SK-N-SH (cell line): ENCODE data around the gene ABAT. TPM values are rescaled to one million over a fixed set of nuclear protein-coding genes. Genes with fewer than 3 reads are reported as not detected.

ENCODE experiments used
- CTCF ChIA-PET: fragments of 300-600, 350-600 bp; formaldehyde crosslinking; extraction: SDS; loops from one replicate; lab custom pipeline; 2021; lab: Yijun Ruan, JAX
- POLR2A ChIA-PET: fragments of 350-600 bp; sonication (Branson Sonifier 250); formaldehyde crosslinking; extraction: SDS; loops from one replicate; lab custom pipeline; 2020; ENCODE audit warnings: antibody characterized with exemption, inconsistent platforms; lab: Yijun Ruan, JAX
- DNase-seq: peaks from one replicate; pipeline ENCODE4 v3.0.0; 2012
- H2AFZ ChIP-seq: fragments of 200-600 bp; sonication (generic); 2 replicates; pipeline ENCODE4 v1.8.1; 2016; ENCODE audit warnings: antibody characterized with exemption, mild to moderate bottlenecking, low read depth
- H3F3A ChIP-seq: fragments of 200-600 bp; sonication (generic); replicated peaks from 2 replicates; pipeline ENCODE3; 2016; ENCODE audit warnings: antibody characterized with exemption, mild to moderate bottlenecking; ENCODE audit not compliant: insufficient read depth
- H3K27ac ChIP-seq, 2 experiments: fragments of 200-500 bp in 1 of 2; fragments of 200-600 bp in 1 of 2; sonication (Bioruptor generic) in 1 of 2; sonication (generic), shearing (Covaris generic) in 1 of 2; 2 replicates each; pipeline versions ENCODE4 v1.5.1 to v1.6.1; 2014 to 2016; ENCODE audit warnings: low read depth in 2 of 2, inconsistent platforms in 1 of 2, low read length in 1 of 2, mild to moderate bottlenecking in 1 of 2, mixed read lengths in 1 of 2
- H3K27me3 ChIP-seq: fragments of 200-600 bp; sonication (generic), shearing (Covaris generic); 2 replicates; pipeline ENCODE4 v1.6.1; 2016; ENCODE audit warnings: mixed run types; ENCODE audit not compliant: insufficient read depth
- H3K36me3 ChIP-seq, 2 experiments: fragments of 200-500 bp in 1 of 2; fragments of 200-600 bp in 1 of 2; sonication (Bioruptor generic) in 1 of 2; sonication (generic) in 1 of 2; replicated peaks in 1 of 2; 2 replicates each; pipeline versions ENCODE3 to v1.5.1; 2014 to 2016; ENCODE audit warnings: low read length in 1 of 2, mild to moderate bottlenecking in 1 of 2; ENCODE audit not compliant: insufficient read depth in 2 of 2, control insufficient read depth in 1 of 2
- H3K4me1 ChIP-seq, 2 experiments: fragments of 200-500 bp in 1 of 2; fragments of 200-600 bp in 1 of 2; sonication (Bioruptor generic) in 1 of 2; sonication (generic), shearing (Covaris generic) in 1 of 2; 2 replicates each; pipeline versions ENCODE4 v1.5.1 to v1.6.1; 2014 to 2016; ENCODE audit warnings: low read depth in 1 of 2, low read length in 1 of 2, mixed run types in 1 of 2; ENCODE audit not compliant: insufficient read depth in 2 of 2, control insufficient read depth in 1 of 2
- H3K4me2 ChIP-seq: fragments of 200-600 bp; sonication (generic), shearing (Covaris generic); 2 replicates; pipeline ENCODE4 v1.6.1; 2017; ENCODE audit warnings: mixed run types
- H3K4me3 ChIP-seq, 2 experiments: fragments of 200-500 bp in 1 of 2; fragments of 200-600 bp in 1 of 2; sonication (Bioruptor generic) in 1 of 2; sonication (generic), shearing (Covaris generic) in 1 of 2; 2 replicates each; pipeline versions ENCODE4 v1.5.1 to v1.8.1; 2014 to 2016; ENCODE audit warnings: low read depth in 2 of 2, inconsistent platforms in 1 of 2, low read length in 1 of 2, mild to moderate bottlenecking in 1 of 2, mixed read lengths in 1 of 2, moderate library complexity in 1 of 2
- H3K79me2 ChIP-seq: fragments of 200-600 bp; sonication (generic); 2 replicates; pipeline ENCODE4 v1.8.1; 2017; ENCODE audit warnings: mild to moderate bottlenecking; ENCODE audit not compliant: insufficient read depth
- H3K9ac ChIP-seq: fragments of 200-600 bp; sonication (generic); 2 replicates; pipeline ENCODE4 v1.6.1; 2017; ENCODE audit warnings: mixed run types
- H3K9me2 ChIP-seq: fragments of 200-600 bp; sonication (generic); 2 replicates; pipeline ENCODE4 v1.6.1; 2017; ENCODE audit warnings: mixed run types
- H3K9me3 ChIP-seq: fragments of 200-600 bp; sonication (generic); 2 replicates; pipeline ENCODE4 v1.6.1; 2017; ENCODE audit warnings: mixed run types, mild to moderate bottlenecking, moderate library complexity
- H4K20me1 ChIP-seq: fragments of 200-600 bp; sonication (generic); 2 replicates; pipeline ENCODE4 v1.6.1; 2017; ENCODE audit warnings: mild to moderate bottlenecking, mixed run types; ENCODE audit not compliant: insufficient read depth
- CHD2 ChIP-seq: fragments of 150-350 bp; IDR thresholded peaks from 2 replicates; pipeline ENCODE4 v1.6.1; 2018; ENCODE audit warnings: low read length; ENCODE audit not compliant: partially characterized antibody
- EP300 ChIP-seq, 2 experiments: IDR thresholded peaks; 2 replicates each; pipeline versions ENCODE4 v1.4.0 to v1.6.1; 2012; ENCODE audit warnings: borderline replicate concordance in 1 of 2, low read depth in 1 of 2, low read length in 1 of 2
- FOSL2 ChIP-seq: IDR thresholded peaks from 2 replicates; pipeline ENCODE4 v1.4.0; 2012; ENCODE audit warnings: low read depth, mild to moderate bottlenecking, moderate library complexity, borderline replicate concordance
- JUND ChIP-seq: IDR thresholded peaks from 2 replicates; pipeline ENCODE4 v1.4.0; 2012
- MEF2A ChIP-seq: IDR thresholded peaks from 2 replicates; pipeline ENCODE4 v1.4.0; 2012; ENCODE audit warnings: low read depth, borderline replicate concordance
- NFIC ChIP-seq: IDR thresholded peaks from 2 replicates; pipeline ENCODE4 v1.4.0; 2012; ENCODE audit warnings: borderline replicate concordance
- NRF1 ChIP-seq: IDR thresholded peaks from 2 replicates; pipeline ENCODE4 v1.6.1; 2012; ENCODE audit warnings: low read depth, mild to moderate bottlenecking, low read length
- RFX5 ChIP-seq: IDR thresholded peaks from 2 replicates; pipeline ENCODE4 v1.6.1; 2012; ENCODE audit warnings: mild to moderate bottlenecking, improper control_type of control experiment, low read length
- RXRA ChIP-seq: IDR thresholded peaks from 2 replicates; pipeline ENCODE4 v1.4.0; 2012; ENCODE audit warnings: low read depth, mild to moderate bottlenecking, borderline replicate concordance
- SMC3 ChIP-seq: IDR thresholded peaks from 2 replicates; pipeline ENCODE4 v1.6.1; 2012; ENCODE audit warnings: low read depth, low read length, improper control_type of control experiment
- TAF1 ChIP-seq: IDR thresholded peaks from 2 replicates; pipeline ENCODE4 v1.6.1; 2012; ENCODE audit warnings: low read depth, mild to moderate bottlenecking, low read length, moderate library complexity, borderline replicate concordance
- TCF12 ChIP-seq: IDR thresholded peaks from 2 replicates; pipeline ENCODE4 v1.4.0; 2012
- YY1 ChIP-seq: IDR thresholded peaks from 2 replicates; pipeline ENCODE4 v1.4.0; 2012; ENCODE audit warnings: low read depth, mild to moderate bottlenecking
- WGBS: methylation state at CpG from one replicate; pipeline ENCODE4 v1.1.6; 2017; ENCODE audit warnings: low lambda C conversion rate; 5-methylcytosine and 5-hydroxymethylcytosine counted together
- polyA plus RNA-seq, 3 experiments: library from polyadenylated mRNA; depleted of rRNA; stranded (reverse); fragments of >200 nt; gene quantifications; 2 replicates each; pipeline ENCODE4 v1.2.3, GENCODE V29; 2012
- TF ChIP-seq, protein P1 (sequence below): IDR thresholded peaks from 2 replicates; pipeline ENCODE4 v1.6.1; 2012; ENCODE audit warnings: mild to moderate bottlenecking, low read depth, low read length, moderate library complexity
- TF ChIP-seq, protein P2 (sequence below): fragments of 200-600 bp; sonication (generic); IDR thresholded peaks from 2 replicates; pipeline ENCODE4 v1.6.1; 2017; ENCODE audit warnings: antibody characterized with exemption, mild to moderate bottlenecking, moderate library complexity
- TF ChIP-seq, protein P3 (sequence below): IDR thresholded peaks from 2 replicates; pipeline ENCODE4 v1.4.0; 2012; ENCODE audit warnings: low read depth, borderline replicate concordance
- TF ChIP-seq, protein P4 (sequence below): IDR thresholded peaks from 2 replicates; pipeline ENCODE4; 2012
- TF ChIP-seq, protein P5 (sequence below): fragments of 150-350 bp; IDR thresholded peaks from 2 replicates; pipeline ENCODE4 v1.6.1; 2016; ENCODE audit warnings: mild to moderate bottlenecking, low read depth, low read length
- TF ChIP-seq, protein P6 (sequence below): fragments of 150-350 bp; IDR thresholded peaks from 2 replicates; pipeline ENCODE4 v1.6.1; 2017; ENCODE audit warnings: antibody characterized with exemption, low read length, low read depth, borderline replicate concordance

ABAT gene
- polyA plus RNA-seq, 1 of the 3 experiments (the other 2 are of a cell fraction), result 4.7 TPM

DNA sequence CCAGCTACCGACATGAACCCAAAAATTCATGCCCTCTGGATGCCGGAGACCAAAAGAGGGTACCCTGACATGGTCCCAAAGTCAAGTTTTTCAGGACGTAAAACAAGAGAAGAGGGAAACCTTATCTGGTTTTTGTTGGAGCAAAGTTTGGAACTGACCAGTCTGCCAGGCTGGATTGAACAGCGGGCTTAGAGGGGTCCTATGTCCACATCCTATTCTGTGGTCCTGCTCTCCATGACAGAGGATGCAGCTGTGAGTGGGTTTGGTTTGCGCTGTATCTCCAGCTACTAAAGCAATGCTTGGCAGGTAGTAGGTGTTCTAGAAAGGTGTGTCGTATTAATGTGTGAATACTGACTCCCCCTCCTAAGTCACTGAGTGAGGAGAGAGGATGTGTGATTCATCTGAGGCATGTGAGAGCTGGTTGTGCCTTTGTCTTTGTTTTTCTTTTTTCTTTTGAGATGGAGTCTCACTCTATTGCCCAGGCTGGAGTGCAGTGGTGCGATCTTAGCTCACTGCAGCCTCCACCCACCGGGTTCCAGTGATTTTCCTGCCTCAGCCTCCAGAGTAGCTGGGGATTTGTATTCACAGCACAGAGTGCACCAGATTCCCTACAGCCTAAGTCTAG is 154.2 kb downstream of the ABAT start (continued):
- TF ChIP-seq, protein P1, sequence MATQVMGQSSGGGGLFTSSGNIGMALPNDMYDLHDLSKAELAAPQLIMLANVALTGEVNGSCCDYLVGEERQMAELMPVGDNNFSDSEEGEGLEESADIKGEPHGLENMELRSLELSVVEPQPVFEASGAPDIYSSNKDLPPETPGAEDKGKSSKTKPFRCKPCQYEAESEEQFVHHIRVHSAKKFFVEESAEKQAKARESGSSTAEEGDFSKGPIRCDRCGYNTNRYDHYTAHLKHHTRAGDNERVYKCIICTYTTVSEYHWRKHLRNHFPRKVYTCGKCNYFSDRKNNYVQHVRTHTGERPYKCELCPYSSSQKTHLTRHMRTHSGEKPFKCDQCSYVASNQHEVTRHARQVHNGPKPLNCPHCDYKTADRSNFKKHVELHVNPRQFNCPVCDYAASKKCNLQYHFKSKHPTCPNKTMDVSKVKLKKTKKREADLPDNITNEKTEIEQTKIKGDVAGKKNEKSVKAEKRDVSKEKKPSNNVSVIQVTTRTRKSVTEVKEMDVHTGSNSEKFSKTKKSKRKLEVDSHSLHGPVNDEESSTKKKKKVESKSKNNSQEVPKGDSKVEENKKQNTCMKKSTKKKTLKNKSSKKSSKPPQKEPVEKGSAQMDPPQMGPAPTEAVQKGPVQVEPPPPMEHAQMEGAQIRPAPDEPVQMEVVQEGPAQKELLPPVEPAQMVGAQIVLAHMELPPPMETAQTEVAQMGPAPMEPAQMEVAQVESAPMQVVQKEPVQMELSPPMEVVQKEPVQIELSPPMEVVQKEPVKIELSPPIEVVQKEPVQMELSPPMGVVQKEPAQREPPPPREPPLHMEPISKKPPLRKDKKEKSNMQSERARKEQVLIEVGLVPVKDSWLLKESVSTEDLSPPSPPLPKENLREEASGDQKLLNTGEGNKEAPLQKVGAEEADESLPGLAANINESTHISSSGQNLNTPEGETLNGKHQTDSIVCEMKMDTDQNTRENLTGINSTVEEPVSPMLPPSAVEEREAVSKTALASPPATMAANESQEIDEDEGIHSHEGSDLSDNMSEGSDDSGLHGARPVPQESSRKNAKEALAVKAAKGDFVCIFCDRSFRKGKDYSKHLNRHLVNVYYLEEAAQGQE, result no peak
- no peak for TF ChIP-seq JUND
- no peak for TF ChIP-seq MEF2A
- TF ChIP-seq SMC3, result no peak
- TF ChIP-seq NRF1, result no peak
- TF ChIP-seq, protein P2, sequence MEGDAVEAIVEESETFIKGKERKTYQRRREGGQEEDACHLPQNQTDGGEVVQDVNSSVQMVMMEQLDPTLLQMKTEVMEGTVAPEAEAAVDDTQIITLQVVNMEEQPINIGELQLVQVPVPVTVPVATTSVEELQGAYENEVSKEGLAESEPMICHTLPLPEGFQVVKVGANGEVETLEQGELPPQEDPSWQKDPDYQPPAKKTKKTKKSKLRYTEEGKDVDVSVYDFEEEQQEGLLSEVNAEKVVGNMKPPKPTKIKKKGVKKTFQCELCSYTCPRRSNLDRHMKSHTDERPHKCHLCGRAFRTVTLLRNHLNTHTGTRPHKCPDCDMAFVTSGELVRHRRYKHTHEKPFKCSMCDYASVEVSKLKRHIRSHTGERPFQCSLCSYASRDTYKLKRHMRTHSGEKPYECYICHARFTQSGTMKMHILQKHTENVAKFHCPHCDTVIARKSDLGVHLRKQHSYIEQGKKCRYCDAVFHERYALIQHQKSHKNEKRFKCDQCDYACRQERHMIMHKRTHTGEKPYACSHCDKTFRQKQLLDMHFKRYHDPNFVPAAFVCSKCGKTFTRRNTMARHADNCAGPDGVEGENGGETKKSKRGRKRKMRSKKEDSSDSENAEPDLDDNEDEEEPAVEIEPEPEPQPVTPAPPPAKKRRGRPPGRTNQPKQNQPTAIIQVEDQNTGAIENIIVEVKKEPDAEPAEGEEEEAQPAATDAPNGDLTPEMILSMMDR, result no peak

DNA sequence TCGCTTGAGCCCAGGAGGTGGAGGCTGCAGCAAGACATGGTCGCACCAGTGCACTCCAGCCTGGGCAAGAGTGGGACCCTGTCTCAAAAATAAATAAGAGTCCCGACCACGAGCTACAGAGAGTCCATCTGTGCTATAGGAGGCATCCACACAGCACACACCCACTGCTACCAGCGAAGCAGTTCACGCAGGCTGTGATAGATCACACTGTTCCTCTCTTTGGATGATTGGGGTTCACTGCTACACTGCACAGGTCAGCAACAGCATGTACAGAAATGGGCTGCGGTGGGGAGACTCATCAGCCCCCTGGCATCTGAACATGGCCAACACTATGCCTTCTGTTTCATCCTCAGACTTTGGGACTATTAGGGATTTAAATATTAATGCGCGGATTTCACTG is 157.0 kb downstream of the ABAT start:
- H4K20me1 ChIP-seq, result peaks cover 33% of the 10 kb centered on the region; the same call in 1 of the 2 replicates
- POLR2A ChIA-PET, result no interaction called here
- H3K36me3 ChIP-seq, result peaks cover 37 to 47% of the 10 kb centered on the region in 2 experiments
- H3K9ac ChIP-seq, result no peak overlapping the region
- CTCF ChIA-PET, result interaction anchor here (0.8 to 1.3 kb wide), 3 partner anchors 32 to 48 kb away, joined by 3 to 5 read pairs (median 3); no protein-coding TSS in a partner anchor
- peaks cover 7% of the 10 kb centered on the region for H3F3A ChIP-seq
- 100% methylated on average over 4 of the region's 9 CpGs for WGBS
- TF ChIP-seq RFX5 (no peak), YY1 (no peak), NFIC (no peak), RXRA (no peak), NRF1 (no peak), SMC3 (no peak), CHD2 (no peak), TCF12 (no peak), FOSL2 (no peak), TAF1 (no peak), EP300 (IDR thresholded peaks at IDR 0.05; ENCODE audit: borderline replicate concordance in 1 of 2, low read depth in 1 of 2, low read length in 1 of 2) (no peak)
- TF ChIP-seq, protein P3, sequence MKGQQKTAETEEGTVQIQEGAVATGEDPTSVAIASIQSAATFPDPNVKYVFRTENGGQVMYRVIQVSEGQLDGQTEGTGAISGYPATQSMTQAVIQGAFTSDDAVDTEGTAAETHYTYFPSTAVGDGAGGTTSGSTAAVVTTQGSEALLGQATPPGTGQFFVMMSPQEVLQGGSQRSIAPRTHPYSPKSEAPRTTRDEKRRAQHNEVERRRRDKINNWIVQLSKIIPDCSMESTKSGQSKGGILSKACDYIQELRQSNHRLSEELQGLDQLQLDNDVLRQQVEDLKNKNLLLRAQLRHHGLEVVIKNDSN, result no peak
- TF ChIP-seq, protein P4, sequence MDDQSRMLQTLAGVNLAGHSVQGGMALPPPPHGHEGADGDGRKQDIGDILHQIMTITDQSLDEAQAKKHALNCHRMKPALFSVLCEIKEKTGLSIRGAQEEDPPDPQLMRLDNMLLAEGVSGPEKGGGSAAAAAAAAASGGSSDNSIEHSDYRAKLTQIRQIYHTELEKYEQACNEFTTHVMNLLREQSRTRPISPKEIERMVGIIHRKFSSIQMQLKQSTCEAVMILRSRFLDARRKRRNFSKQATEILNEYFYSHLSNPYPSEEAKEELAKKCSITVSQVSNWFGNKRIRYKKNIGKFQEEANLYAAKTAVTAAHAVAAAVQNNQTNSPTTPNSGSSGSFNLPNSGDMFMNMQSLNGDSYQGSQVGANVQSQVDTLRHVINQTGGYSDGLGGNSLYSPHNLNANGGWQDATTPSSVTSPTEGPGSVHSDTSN, result no peak
- TF ChIP-seq, protein P5, sequence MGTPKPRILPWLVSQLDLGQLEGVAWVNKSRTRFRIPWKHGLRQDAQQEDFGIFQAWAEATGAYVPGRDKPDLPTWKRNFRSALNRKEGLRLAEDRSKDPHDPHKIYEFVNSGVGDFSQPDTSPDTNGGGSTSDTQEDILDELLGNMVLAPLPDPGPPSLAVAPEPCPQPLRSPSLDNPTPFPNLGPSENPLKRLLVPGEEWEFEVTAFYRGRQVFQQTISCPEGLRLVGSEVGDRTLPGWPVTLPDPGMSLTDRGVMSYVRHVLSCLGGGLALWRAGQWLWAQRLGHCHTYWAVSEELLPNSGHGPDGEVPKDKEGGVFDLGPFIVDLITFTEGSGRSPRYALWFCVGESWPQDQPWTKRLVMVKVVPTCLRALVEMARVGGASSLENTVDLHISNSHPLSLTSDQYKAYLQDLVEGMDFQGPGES, result no peak
- TF ChIP-seq, protein P6, sequence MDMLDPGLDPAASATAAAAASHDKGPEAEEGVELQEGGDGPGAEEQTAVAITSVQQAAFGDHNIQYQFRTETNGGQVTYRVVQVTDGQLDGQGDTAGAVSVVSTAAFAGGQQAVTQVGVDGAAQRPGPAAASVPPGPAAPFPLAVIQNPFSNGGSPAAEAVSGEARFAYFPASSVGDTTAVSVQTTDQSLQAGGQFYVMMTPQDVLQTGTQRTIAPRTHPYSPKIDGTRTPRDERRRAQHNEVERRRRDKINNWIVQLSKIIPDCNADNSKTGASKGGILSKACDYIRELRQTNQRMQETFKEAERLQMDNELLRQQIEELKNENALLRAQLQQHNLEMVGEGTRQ, result no peak
- no peak overlapping the region for H3K4me3 ChIP-seq
- no peaks in the 10 kb centered on the region for H3K9me3 ChIP-seq
- H3K79me2 ChIP-seq, result peaks cover 55% of the 10 kb centered on the region
- H3K4me1 ChIP-seq, result peaks cover 0 to 10% of the 10 kb centered on the region in 2 experiments; a peak in 3 of 4 replicates
- no peak overlapping the region for H2AFZ ChIP-seq
- no peaks in the 10 kb centered on the region for H3K9me2 ChIP-seq
- no peaks in the 10 kb centered on the region for H3K27me3 ChIP-seq
- no peak for DNase-seq
- no peak overlapping the region; a peak in 1 of 4 replicates for H3K27ac ChIP-seq
- no peak overlapping the region for H3K4me2 ChIP-seq
